ENCODE results near the gene PLA2G6. TPM values are rescaled to one million over a fixed set of nuclear protein-coding genes. Genes with fewer than 3 reads are reported as not detected.

Gene PLA2G6
- total RNA-seq, 2 experiments from 2014 or later, result 52.4 to 53.6 TPM

DNA sequence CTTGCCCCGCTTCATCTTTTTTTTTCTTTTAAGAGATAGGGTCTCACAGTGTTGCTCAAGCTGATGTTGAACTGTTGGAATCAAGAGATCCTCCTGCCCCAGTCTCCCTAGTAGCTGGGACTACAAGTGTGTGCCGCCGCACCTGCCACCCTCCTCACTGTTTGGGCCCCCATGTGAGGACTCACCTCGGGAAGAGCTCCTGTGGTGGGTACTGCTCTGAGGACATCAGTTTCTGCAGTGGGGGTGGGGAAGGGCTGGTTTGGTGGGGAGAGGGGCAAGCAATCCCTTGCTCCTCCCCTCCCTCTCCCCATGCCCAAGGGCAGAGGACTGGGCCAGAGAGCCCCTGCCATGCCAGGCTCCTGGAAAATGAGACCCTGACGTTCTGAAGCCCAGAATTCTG, 96.1 kb downstream of the PLA2G6 start:
- H3K4me1 Mint-ChIP-seq (ENCODE audit: low read depth), result no peaks in the 10 kb centered on the region
- H3K27ac Mint-ChIP-seq, result no peak overlapping the region
- peaks cover 15% of the 10 kb centered on the region for H3K27me3 Mint-ChIP-seq
- no peak overlapping the region for H3K4me3 Mint-ChIP-seq
- H3K36me3 Mint-ChIP-seq (ENCODE audit: low read depth), result no peaks in the 10 kb centered on the region
- POLR2A ChIA-PET, result no interaction called here
- no peaks in the 10 kb centered on the region for H3K9me3 Mint-ChIP-seq
- intact Hi-C loops (cut with micrococcal nuclease), result no loop called here
- no peak for TF ChIP-seq CTCF (IDR thresholded peaks at IDR 0.05)
- CTCF ChIA-PET, result no interaction called here
- ATAC-seq (no peak), DNase-seq (no peak)

DNA sequence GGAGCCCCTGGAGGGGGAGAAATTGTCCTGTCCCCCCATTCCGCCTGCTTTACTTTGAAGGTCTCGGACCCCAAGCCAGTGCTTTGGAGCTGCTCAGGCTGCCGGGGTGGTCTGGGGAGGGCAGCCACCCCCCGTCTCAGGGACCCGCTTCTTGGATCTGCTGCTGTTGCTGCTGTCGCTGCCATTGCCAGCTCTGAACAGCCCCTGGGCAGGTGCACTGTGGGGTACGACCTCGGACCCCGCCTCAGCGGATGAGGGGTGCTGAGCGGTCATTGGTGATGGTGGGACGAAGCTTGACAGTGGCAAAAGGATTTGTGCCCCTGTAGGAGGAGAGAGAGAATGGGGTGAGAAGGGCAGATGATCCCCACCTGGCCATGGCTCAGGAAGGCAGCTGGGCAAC, 96.6 kb downstream of the PLA2G6 start:
- H3K4me3 Mint-ChIP-seq, result no peak overlapping the region
- CTCF ChIA-PET, result no interaction called here
- TF ChIP-seq CTCF (IDR thresholded peaks at IDR 0.05), result no peak
- peaks cover 17% of the 10 kb centered on the region for H3K27me3 Mint-ChIP-seq
- POLR2A ChIA-PET, result no interaction called here
- no peak overlapping the region for H3K27ac Mint-ChIP-seq
- H3K36me3 Mint-ChIP-seq (ENCODE audit: low read depth), result no peaks in the 10 kb centered on the region
- DNase-seq (no peak), ATAC-seq (no peak)
- no peaks in the 10 kb centered on the region for H3K4me1 Mint-ChIP-seq (ENCODE audit: low read depth)
- intact Hi-C loops (cut with micrococcal nuclease), result no loop called here
- no peaks in the 10 kb centered on the region for H3K9me3 Mint-ChIP-seq

DNA sequence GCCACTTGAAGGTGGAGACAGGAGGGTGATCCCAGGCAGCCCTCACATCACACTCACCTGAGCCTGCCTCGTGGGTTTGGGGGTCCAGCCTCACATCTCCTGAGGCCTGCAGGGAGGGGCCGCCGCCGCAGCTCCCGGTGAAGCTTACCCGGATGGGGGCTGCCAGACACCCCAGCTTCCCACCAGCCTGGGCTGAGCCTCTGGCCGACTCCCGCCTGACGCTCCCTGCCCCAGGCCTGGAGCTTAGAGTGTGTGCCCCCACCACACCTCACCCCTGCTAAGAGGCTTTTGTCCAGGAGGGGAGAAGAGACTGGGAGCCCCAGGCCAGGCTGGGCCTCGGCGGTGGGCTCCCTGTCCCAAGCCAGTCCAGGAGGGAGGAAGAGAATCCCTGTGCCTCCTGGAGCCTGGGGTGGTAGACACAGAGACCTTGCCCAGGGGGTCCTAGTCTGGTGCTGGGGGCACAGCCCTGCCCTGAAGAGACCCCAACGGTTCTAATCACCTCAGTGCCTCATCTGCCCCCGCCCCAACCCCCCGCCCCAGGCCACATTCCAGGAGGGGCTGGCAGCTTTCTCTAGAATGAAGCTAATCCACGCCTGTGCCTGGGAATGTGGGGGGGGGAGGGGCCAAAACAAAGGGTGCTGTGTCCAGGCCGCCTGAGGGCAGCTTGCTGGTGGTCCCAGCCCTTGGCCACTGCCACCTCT, 97.5 kb downstream of the PLA2G6 start, which contains the start of gene SLC16A8:
Gene SLC16A8, minus strand, starts transcription at position 254 of the 701 bp plus-strand sequence. CDS start 1,311 bp downstream, outside the sequence.
- peaks cover 22% of the 10 kb centered on the region for H3K27me3 Mint-ChIP-seq
- no peak within 1 kb of the TSS for H3K4me3 Mint-ChIP-seq
- no peak for TF ChIP-seq CTCF (IDR thresholded peaks at IDR 0.05)
- ATAC-seq (no peak), DNase-seq (no peak)
- H3K4me1 Mint-ChIP-seq (ENCODE audit: low read depth), result no peaks in the 10 kb centered on the region
- ChIA-PET CTCF (no interaction called here), POLR2A (no interaction called here)
- no peak within 1 kb of the TSS for H3K27ac Mint-ChIP-seq
- H3K9me3 Mint-ChIP-seq, result no peaks in the 10 kb centered on the region
- no peaks in the 10 kb centered on the region for H3K36me3 Mint-ChIP-seq (ENCODE audit: low read depth)
- intact Hi-C loops (cut with micrococcal nuclease), result no loop called here

- no peak for TF ChIP-seq CTCF (IDR thresholded peaks at IDR 0.05)
- Mint-ChIP-seq H3K27ac (no peak overlapping the region), H3K36me3 (ENCODE audit: low read depth) (no peaks in the 10 kb centered on the region), H3K4me1 (ENCODE audit: low read depth) (no peaks in the 10 kb centered on the region), H3K9me3 (no peaks in the 10 kb centered on the region), H3K27me3 (peaks cover 21% of the 10 kb centered on the region), H3K4me3 (no peak overlapping the region)
- intact Hi-C loops (cut with micrococcal nuclease), result no loop called here
- no peak for ATAC-seq
- no peak for DNase-seq
- ChIA-PET POLR2A (no interaction called here), CTCF (no interaction called here)
Observed at GRCh38 chr22:38082986-38083710, 98.5 kb downstream of the PLA2G6 start.

Measured in activated CD8-positive, alpha-beta T cell treated with anti-CD3 and anti-CD28 coated beads for 36 hours (primary cell).